Liver (tissue), 9 donors: ENCODE data around the gene LYRM1. TPM values are rescaled to one million over a fixed set of nuclear protein-coding genes. Genes with fewer than 3 reads are reported as not detected.
A peak's percentile ranks its signal among the peaks of the same experiment; 100 is the strongest.

ENCODE experiments used
- DNase-seq: peaks from one replicate; pipeline ENCODE4 v3.0.0-alpha.2; 2017; ENCODE audit warnings: low spot score
- H3K27ac ChIP-seq, 2 donors: one replicate each; pipeline ENCODE4 v1.7.0; 2013; ENCODE audit warnings: inconsistent platforms in 2 of 2, low read length in 2 of 2, control low read depth in 1 of 2, low read depth in 1 of 2, mild to moderate bottlenecking in 1 of 2
- H3K27me3 ChIP-seq, 4 donors: one replicate each; pipeline versions ENCODE4 v1.6.1 to v1.7.0; 2013; ENCODE audit warnings: low read length in 3 of 4, inconsistent platforms in 1 of 4, mild to moderate bottlenecking in 1 of 4, moderate library complexity in 1 of 4; ENCODE audit not compliant: control insufficient read depth in 4 of 4, insufficient read depth in 4 of 4
- H3K36me3 ChIP-seq, 4 donors: one replicate each; pipeline versions ENCODE4 v1.6.1 to v1.7.0; 2013; ENCODE audit warnings: low read length in 3 of 4, mild to moderate bottlenecking in 3 of 4, low read depth in 1 of 4, moderate library complexity in 1 of 4; ENCODE audit not compliant: control insufficient read depth in 4 of 4, insufficient read depth in 3 of 4
- H3K4me1 ChIP-seq, 4 donors: one replicate each; pipeline versions ENCODE4 v1.6.1 to v1.7.0; 2013; ENCODE audit warnings: low read length in 3 of 4, mild to moderate bottlenecking in 3 of 4, moderate library complexity in 1 of 4; ENCODE audit not compliant: control insufficient read depth in 4 of 4, insufficient read depth in 4 of 4
- H3K4me3 ChIP-seq, 3 donors: one replicate each; pipeline versions ENCODE4 v1.6.1 to v1.7.0; 2013; ENCODE audit warnings: low read length in 3 of 3, control low read depth in 1 of 3, low read depth in 1 of 3, mild to moderate bottlenecking in 1 of 3
- H3K9ac ChIP-seq, 2 donors: one replicate each; pipeline ENCODE4 v1.7.0; 2013; ENCODE audit warnings: low read length in 2 of 2, mild to moderate bottlenecking in 2 of 2, moderate library complexity in 2 of 2, control low read depth in 1 of 2, low read depth in 1 of 2
- H3K9me3 ChIP-seq, 4 donors: one replicate each; pipeline versions ENCODE4 v1.6.1 to v1.7.0; 2013; ENCODE audit warnings: low read length in 3 of 4; ENCODE audit not compliant: control insufficient read depth in 4 of 4
- EGR1 ChIP-seq, 2 donors: IDR thresholded peaks; 2 replicates each; pipeline ENCODE4 v1.6.1; 2016 to 2018; ENCODE audit warnings: antibody characterized with exemption in 2 of 2, low read depth in 2 of 2
- FOXA1 ChIP-seq: IDR thresholded peaks from 2 replicates; pipeline ENCODE4 v1.6.1; 2016; ENCODE audit warnings: antibody characterized with exemption
- FOXA2 ChIP-seq: IDR thresholded peaks from 2 replicates; pipeline ENCODE4 v1.6.1; 2016; ENCODE audit warnings: antibody characterized with exemption
- GABPA ChIP-seq, 2 donors: IDR thresholded peaks in 1 of 2; conservative IDR thresholded peaks in 1 of 2; 2 replicates each; pipeline ENCODE4 v1.6.1; 2016; ENCODE audit warnings: antibody characterized with exemption in 2 of 2, mild to moderate bottlenecking in 1 of 2, moderate library complexity in 1 of 2
- HNF4A ChIP-seq, 2 donors: conservative IDR thresholded peaks; 2 replicates each; pipeline ENCODE4 v1.6.1; 2016; ENCODE audit warnings: antibody characterized with exemption in 2 of 2, mild to moderate bottlenecking in 2 of 2
- HNF4G ChIP-seq: IDR thresholded peaks from 2 replicates; pipeline ENCODE4 v1.6.1; 2016; ENCODE audit warnings: antibody characterized with exemption
- JUND ChIP-seq, 2 donors: IDR thresholded peaks; 2 replicates each; pipeline ENCODE4 v1.6.1; 2016; ENCODE audit warnings: antibody characterized with exemption in 2 of 2
- MAX ChIP-seq: IDR thresholded peaks from 2 replicates; pipeline ENCODE4 v1.6.1; 2016; ENCODE audit warnings: antibody characterized with exemption
- NR2F2 ChIP-seq: IDR thresholded peaks from 2 replicates; pipeline ENCODE4 v1.6.1; 2016; ENCODE audit warnings: antibody characterized with exemption
- RAD21 ChIP-seq, 2 donors: IDR thresholded peaks; 2 replicates each; pipeline ENCODE4 v1.6.1; 2016; ENCODE audit warnings: antibody characterized with exemption in 2 of 2, mild to moderate bottlenecking in 2 of 2
- REST ChIP-seq: IDR thresholded peaks from 2 replicates; pipeline ENCODE4 v1.6.1; 2016; ENCODE audit warnings: antibody characterized with exemption, mild to moderate bottlenecking
- RXRA ChIP-seq, 2 donors: IDR thresholded peaks; 2 replicates each; pipeline ENCODE4 v1.6.1; 2017 to 2018; ENCODE audit warnings: antibody characterized with exemption in 2 of 2, mild to moderate bottlenecking in 1 of 2
- SP1 ChIP-seq: IDR thresholded peaks from 2 replicates; pipeline ENCODE4 v1.6.1; 2018; ENCODE audit warnings: antibody characterized with exemption, mild to moderate bottlenecking
- TAF1 ChIP-seq: conservative IDR thresholded peaks from 2 replicates; pipeline ENCODE4 v1.6.1; 2016; ENCODE audit warnings: antibody characterized with exemption, mild to moderate bottlenecking
- YY1 ChIP-seq: IDR thresholded peaks from 2 replicates; pipeline ENCODE4 v1.6.1; 2016; ENCODE audit warnings: antibody characterized with exemption, mild to moderate bottlenecking
- ZBTB33 ChIP-seq: IDR thresholded peaks from 2 replicates; pipeline ENCODE4 v1.6.1; 2016; ENCODE audit warnings: antibody characterized with exemption
- WGBS: extraction: QIAGEN DNeasy Blood & Tissue Kit; methylation state at CpG from one replicate; pipeline ENCODE4 v1.1.7; 2013; 5-methylcytosine and 5-hydroxymethylcytosine counted together
- polyA plus RNA-seq, 2 donors: library from polyadenylated mRNA; stranded (reverse) in 1 of 2; unstranded in 1 of 2; fragments of 200-250 nt in 1 of 2; fragments of >200 nt in 1 of 2; fragmentation: Nextera tagmentation in 1 of 2; extraction: Ambion mirVana in 1 of 2; gene quantifications; one replicate each; pipeline versions ENCODE4 v1.2.1 to v1.2.3, GENCODE V29; 2013 to 2015
- total RNA-seq, 2 donors: library from RNA; depleted of rRNA; stranded (reverse); fragments of >200 nt; gene quantifications; one replicate each; pipeline ENCODE4 v1.2.3, GENCODE V29; 2014
- TF ChIP-seq, protein P1 (sequence below): IDR thresholded peaks from 2 replicates; pipeline ENCODE4 v1.6.1; 2016; ENCODE audit warnings: antibody characterized with exemption
- TF ChIP-seq, protein P2 (sequence below): fragments of 150-350 bp; IDR thresholded peaks from 2 replicates; pipeline ENCODE4 v1.5.1; 2017; ENCODE audit warnings: improper control_type of control experiment, low read depth, low read length; ENCODE audit not compliant: missing input control
- donor health status: healthy.
- donor health status: healthy.
- donor health status: healthy.
- donor health status: healthy.
- donor health status: healthy.

LYRM1 gene
- total and polyA plus RNA-seq, 4 donors = 33.2 to 57.3 (median 50.8) TPM

GRCh38 chr16:20865420-20866131 lies 35.0 kb upstream of the LYRM1 start:
- Histone ChIP-seq H3K27me3 (no peaks in the 10 kb centered on the region), H3K4me1 (peaks cover 8 to 48% (median 40%) of the 10 kb centered on the region in 4 donors), H3K36me3 (peaks cover 0 to 16% (median 8%) of the 10 kb centered on the region in 4 donors), H3K27ac (peak overlapping the region in 1 of 2 donors; percentile 40), H3K9me3 (no peaks in the 10 kb centered on the region), H3K4me3 (no peak overlapping the region), H3K9ac (no peak overlapping the region)
- WGBS = 85% methylated on average over 6 of the region's 6 CpGs
- no peak for DNase-seq
- TF ChIP-seq NR2F2 = no peak
- no peak for TF ChIP-seq HNF4G
- TF ChIP-seq FOXA2 = no peak
- no peak for TF ChIP-seq EGR1 (IDR thresholded peaks at IDR 0.05; ENCODE audit: low read depth in 2 of 2)
- TF ChIP-seq HNF4A (conservative IDR thresholded peaks at IDR 0.05) = no peak
- no peak for TF ChIP-seq JUND (IDR thresholded peaks at IDR 0.05)
- TF ChIP-seq MAX = no peak
- no peak for TF ChIP-seq RXRA (IDR thresholded peaks at IDR 0.05)
- TF ChIP-seq GABPA (IDR thresholded peaks at IDR 0.05 in 1 of 2, conservative IDR thresholded peaks at IDR 0.05 in 1 of 2) = no peak
- no peak for TF ChIP-seq ZBTB33
- TF ChIP-seq, protein P1, sequence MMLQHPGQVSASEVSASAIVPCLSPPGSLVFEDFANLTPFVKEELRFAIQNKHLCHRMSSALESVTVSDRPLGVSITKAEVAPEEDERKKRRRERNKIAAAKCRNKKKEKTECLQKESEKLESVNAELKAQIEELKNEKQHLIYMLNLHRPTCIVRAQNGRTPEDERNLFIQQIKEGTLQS = no peak

- TF ChIP-seq NR2F2 (no peak), EGR1 (IDR thresholded peaks at IDR 0.05; ENCODE audit: low read depth in 2 of 2) (no peak), FOXA1 (no peak), GABPA (IDR thresholded peaks at IDR 0.05 in 1 of 2, conservative IDR thresholded peaks at IDR 0.05 in 1 of 2) (no peak), HNF4G (no peak), ZBTB33 (no peak), YY1 (no peak), REST (no peak), SP1 (no peak), RXRA (IDR thresholded peaks at IDR 0.05) (no peak), HNF4A (conservative IDR thresholded peaks at IDR 0.05) (no peak), RAD21 (IDR thresholded peaks at IDR 0.05) (no peak), TAF1 (no peak), MAX (no peak), FOXA2 (no peak), JUND (IDR thresholded peaks at IDR 0.05) (no peak)
- TF ChIP-seq, protein P2, sequence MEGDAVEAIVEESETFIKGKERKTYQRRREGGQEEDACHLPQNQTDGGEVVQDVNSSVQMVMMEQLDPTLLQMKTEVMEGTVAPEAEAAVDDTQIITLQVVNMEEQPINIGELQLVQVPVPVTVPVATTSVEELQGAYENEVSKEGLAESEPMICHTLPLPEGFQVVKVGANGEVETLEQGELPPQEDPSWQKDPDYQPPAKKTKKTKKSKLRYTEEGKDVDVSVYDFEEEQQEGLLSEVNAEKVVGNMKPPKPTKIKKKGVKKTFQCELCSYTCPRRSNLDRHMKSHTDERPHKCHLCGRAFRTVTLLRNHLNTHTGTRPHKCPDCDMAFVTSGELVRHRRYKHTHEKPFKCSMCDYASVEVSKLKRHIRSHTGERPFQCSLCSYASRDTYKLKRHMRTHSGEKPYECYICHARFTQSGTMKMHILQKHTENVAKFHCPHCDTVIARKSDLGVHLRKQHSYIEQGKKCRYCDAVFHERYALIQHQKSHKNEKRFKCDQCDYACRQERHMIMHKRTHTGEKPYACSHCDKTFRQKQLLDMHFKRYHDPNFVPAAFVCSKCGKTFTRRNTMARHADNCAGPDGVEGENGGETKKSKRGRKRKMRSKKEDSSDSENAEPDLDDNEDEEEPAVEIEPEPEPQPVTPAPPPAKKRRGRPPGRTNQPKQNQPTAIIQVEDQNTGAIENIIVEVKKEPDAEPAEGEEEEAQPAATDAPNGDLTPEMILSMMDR = no peak
- TF ChIP-seq, protein P1 = no peak
- H3K9ac ChIP-seq = no peak overlapping the region
- peak overlapping the region in 1 of 2 donors; percentile 40 for H3K27ac ChIP-seq
- H3K9me3 ChIP-seq = no peaks in the 10 kb centered on the region
- H3K27me3 ChIP-seq = no peaks in the 10 kb centered on the region
- no peak overlapping the region for H3K4me3 ChIP-seq
- peaks cover 0 to 12% (median 4%) of the 10 kb centered on the region in 4 donors for H3K36me3 ChIP-seq
- peaks cover 8 to 52% (median 42%) of the 10 kb centered on the region in 4 donors for H3K4me1 ChIP-seq
- no peak for DNase-seq
- 77% methylated on average over 6 of the region's 6 CpGs for WGBS
Measured at GRCh38 chr16:20866145-20866772, 34.3 kb upstream of the LYRM1 start.
